ENCODE measurements around the gene RRP9.
"Not testable (repeated sequence)": the region's sequence is repeated elsewhere in the genome, so short reads cannot be mapped to it uniquely, and the experiment has no call there.

RRP9 gene

GRCh38 chr3:51937014-51937413 lies 4.7 kb downstream of the RRP9 start:
- no peak for DNase-seq

GRCh38 chr3:51935886-51936755 lies 5.6 kb downstream of the RRP9 start:
- DNase-seq: no peak

GRCh38 chr3:51934991-51935885 lies 6.5 kb downstream of the RRP9 start:
- DNase-seq: no peak

- DNase-seq: no peak
These were observed 7.4 kb downstream of the RRP9 start for GRCh38 chr3:51934139-51934850.

- no peak for DNase-seq
These were observed 8.1 kb downstream of the RRP9 start for GRCh38 chr3:51933471-51934138.

GRCh38 chr3:51932471-51933370 lies 9.0 kb downstream of the RRP9 start:
- no peak for DNase-seq

GRCh38 chr3:51931756-51932155 lies 9.9 kb downstream of the RRP9 start:
- no peak for DNase-seq

GRCh38 chr3:51930439-51930838 lies 11.3 kb downstream of the RRP9 start:
- no peak for DNase-seq

- no peak for DNase-seq
These were observed 12.2 kb downstream of the RRP9 start for GRCh38 chr3:51929420-51930003.

- not testable (repeated sequence) for DNase-seq
These were observed 12.7 kb downstream of the RRP9 start for GRCh38 chr3:51928981-51929380.

GRCh38 chr3:51928438-51928837 lies 13.3 kb downstream of the RRP9 start:
- no peak for DNase-seq

- DNase-seq: no peak
These were observed 14.4 kb downstream of the RRP9 start for GRCh38 chr3:51927061-51927977.

- no peak for DNase-seq
These were observed 20.6 kb downstream of the RRP9 start for GRCh38 chr3:51921081-51921578.

GRCh38 chr3:51916418-51916817 lies 25.3 kb downstream of the RRP9 start:
- no peak for DNase-seq

- no peak for DNase-seq
These were observed 33.7 kb downstream of the RRP9 start for GRCh38 chr3:51908026-51908425.

- no peak for DNase-seq
These were observed 37.5 kb downstream of the RRP9 start for GRCh38 chr3:51904034-51904823.

- DNase-seq: peak; percentile 8
These were observed 39.3 kb downstream of the RRP9 start for GRCh38 chr3:51902361-51902760.

- DNase-seq: not testable (repeated sequence)
These were observed 41.7 kb downstream of the RRP9 start for GRCh38 chr3:51900043-51900442.

GRCh38 chr3:51897391-51897790 lies 44.3 kb downstream of the RRP9 start:
- no peak for DNase-seq
